ENCODE results near the gene MUC16. TPM values are rescaled to one million over a fixed set of nuclear protein-coding genes. Genes with fewer than 3 reads are reported as not detected.

The MUC16 gene
- total RNA-seq, 2 donors from 2014 or later, result 0.02 TPM; not detected in 1

DNA sequence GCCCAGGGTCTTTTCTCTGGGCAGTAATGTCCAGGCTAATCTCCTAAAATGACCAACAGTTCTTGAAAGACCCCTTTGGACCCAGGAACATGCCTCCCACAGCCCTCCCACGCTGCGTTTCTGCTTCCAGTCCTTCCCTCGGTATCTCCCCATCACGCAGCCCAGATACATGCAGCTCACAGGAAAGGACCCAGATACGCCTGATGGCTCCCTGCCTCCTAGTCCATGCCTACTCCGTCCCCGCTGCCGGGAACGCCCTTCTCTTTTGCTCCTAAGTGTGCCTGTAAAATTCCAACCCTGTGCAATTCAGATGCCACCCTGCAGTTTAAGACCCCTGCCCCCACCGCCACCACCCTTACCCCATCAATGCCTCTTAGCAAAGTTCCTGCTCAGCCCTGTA, 778 bp downstream of the MUC16 start:
- intact Hi-C loops (cut with DNase I), result no loop called here
- H3K9me3 ChIP-seq, result no peaks in the 10 kb centered on the region
- TF ChIP-seq, protein P1, sequence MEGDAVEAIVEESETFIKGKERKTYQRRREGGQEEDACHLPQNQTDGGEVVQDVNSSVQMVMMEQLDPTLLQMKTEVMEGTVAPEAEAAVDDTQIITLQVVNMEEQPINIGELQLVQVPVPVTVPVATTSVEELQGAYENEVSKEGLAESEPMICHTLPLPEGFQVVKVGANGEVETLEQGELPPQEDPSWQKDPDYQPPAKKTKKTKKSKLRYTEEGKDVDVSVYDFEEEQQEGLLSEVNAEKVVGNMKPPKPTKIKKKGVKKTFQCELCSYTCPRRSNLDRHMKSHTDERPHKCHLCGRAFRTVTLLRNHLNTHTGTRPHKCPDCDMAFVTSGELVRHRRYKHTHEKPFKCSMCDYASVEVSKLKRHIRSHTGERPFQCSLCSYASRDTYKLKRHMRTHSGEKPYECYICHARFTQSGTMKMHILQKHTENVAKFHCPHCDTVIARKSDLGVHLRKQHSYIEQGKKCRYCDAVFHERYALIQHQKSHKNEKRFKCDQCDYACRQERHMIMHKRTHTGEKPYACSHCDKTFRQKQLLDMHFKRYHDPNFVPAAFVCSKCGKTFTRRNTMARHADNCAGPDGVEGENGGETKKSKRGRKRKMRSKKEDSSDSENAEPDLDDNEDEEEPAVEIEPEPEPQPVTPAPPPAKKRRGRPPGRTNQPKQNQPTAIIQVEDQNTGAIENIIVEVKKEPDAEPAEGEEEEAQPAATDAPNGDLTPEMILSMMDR (IDR thresholded peaks at IDR 0.05), result no peak
- H3K9ac ChIP-seq (ENCODE audit: low read depth in 2 of 2, low read length in 2 of 2), result no peak overlapping the region
- H3K4me1 ChIP-seq, result no peaks in the 10 kb centered on the region
- no peak overlapping the region for H3K4me3 ChIP-seq
- no peaks in the 10 kb centered on the region for H3K27me3 ChIP-seq
- no peak for DNase-seq
- no peaks in the 10 kb centered on the region for H3K36me3 ChIP-seq
- no peak overlapping the region for H3K27ac ChIP-seq

- intact Hi-C loops (cut with DNase I), result no loop called here
- H3K36me3 ChIP-seq, result no peaks in the 10 kb centered on the region
- no peaks in the 10 kb centered on the region for H3K4me1 ChIP-seq
- no peak overlapping the region for H3K9ac ChIP-seq (ENCODE audit: low read depth in 2 of 2, low read length in 2 of 2)
- H3K9me3 ChIP-seq, result no peaks in the 10 kb centered on the region
- no peak overlapping the region for H3K27ac ChIP-seq
- no peak overlapping the region for H3K4me3 ChIP-seq
- TF ChIP-seq, protein P1 (IDR thresholded peaks at IDR 0.05), result no peak
- no peaks in the 10 kb centered on the region for H3K27me3 ChIP-seq
- no peak for DNase-seq
These were observed 1.5 kb downstream of the MUC16 start for GRCh38 chr19:9008667-9009066.

DNA sequence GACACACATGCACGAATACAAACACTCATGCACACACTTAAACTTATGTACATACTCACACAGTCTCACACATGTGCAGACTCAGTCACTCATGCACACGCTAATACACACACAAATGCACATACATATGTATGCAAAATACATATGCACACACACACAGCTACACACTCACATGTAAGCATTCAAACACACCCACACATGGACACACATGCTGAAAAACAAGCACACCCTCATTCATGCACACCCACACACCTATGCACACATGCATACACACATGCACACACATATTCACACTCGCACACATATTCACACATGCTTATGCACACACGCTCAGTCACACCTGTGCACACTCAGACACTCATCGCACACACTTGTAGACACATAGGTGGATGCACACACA, 9.3 kb downstream of the MUC16 start:
- H3K36me3 ChIP-seq, result no peaks in the 10 kb centered on the region
- TF ChIP-seq, protein P1 (IDR thresholded peaks at IDR 0.05), result no peak
- no peak overlapping the region for H3K9ac ChIP-seq (ENCODE audit: low read depth in 2 of 2, low read length in 2 of 2)
- H3K27ac ChIP-seq, result no peak overlapping the region
- H3K4me1 ChIP-seq, result no peaks in the 10 kb centered on the region
- DNase-seq, result no peak
- no peak overlapping the region for H3K4me3 ChIP-seq
- no peaks in the 10 kb centered on the region for H3K9me3 ChIP-seq
- no peaks in the 10 kb centered on the region for H3K27me3 ChIP-seq
- intact Hi-C loops (cut with DNase I), result no loop called here

DNA sequence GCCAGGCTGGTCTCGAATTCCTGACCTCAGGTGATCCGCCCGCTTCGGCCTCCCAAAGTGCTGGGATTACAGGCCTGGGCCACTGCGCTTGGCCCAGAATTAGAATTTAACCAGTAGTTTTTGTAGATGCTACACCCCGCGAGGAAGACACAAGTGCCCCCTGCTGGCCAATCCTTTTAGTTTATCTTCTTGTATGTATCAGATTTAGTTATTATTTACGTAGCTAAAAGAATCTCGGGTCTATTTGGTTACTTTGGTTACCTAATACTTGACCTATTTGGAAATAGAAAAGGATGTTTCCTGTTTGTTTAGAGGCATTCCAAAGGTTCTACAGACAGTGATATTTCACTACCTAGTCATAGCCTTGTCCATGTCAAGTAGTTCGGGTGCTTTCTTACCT, 22.0 kb downstream of the MUC16 start:
- H3K9ac ChIP-seq (ENCODE audit: low read depth in 2 of 2, low read length in 2 of 2), result no peak overlapping the region
- intact Hi-C loops (cut with DNase I), result no loop called here
- no peak for DNase-seq
- no peaks in the 10 kb centered on the region for H3K27me3 ChIP-seq
- no peaks in the 10 kb centered on the region for H3K9me3 ChIP-seq
- no peak overlapping the region for H3K27ac ChIP-seq
- no peaks in the 10 kb centered on the region for H3K36me3 ChIP-seq
- no peaks in the 10 kb centered on the region for H3K4me1 ChIP-seq
- no peak overlapping the region for H3K4me3 ChIP-seq
- TF ChIP-seq, protein P1 (IDR thresholded peaks at IDR 0.05), result no peak

GRCh38 chr19:8986296-8986695, 23.9 kb downstream of the MUC16 start:
- DNase-seq, result no peak
- H3K36me3 ChIP-seq, result no peaks in the 10 kb centered on the region
- H3K9ac ChIP-seq (ENCODE audit: low read depth in 2 of 2, low read length in 2 of 2), result no peak overlapping the region
- intact Hi-C loops (cut with DNase I), result no loop called here
- H3K4me1 ChIP-seq, result no peaks in the 10 kb centered on the region
- H3K27ac ChIP-seq, result no peak overlapping the region
- no peak overlapping the region for H3K4me3 ChIP-seq
- no peaks in the 10 kb centered on the region for H3K27me3 ChIP-seq
- no peaks in the 10 kb centered on the region for H3K9me3 ChIP-seq
- TF ChIP-seq, protein P1 (IDR thresholded peaks at IDR 0.05), result no peak

All from colonic mucosa (tissue), 4 donors.